GM12878 (cell line): ENCODE results near the gene COL17A1. TPM values are rescaled to one million over a fixed set of nuclear protein-coding genes. Genes with fewer than 3 reads are reported as not detected.

Source experiments
- ATAC-seq: fragments of 200-7000 bp; cut with Tn5 transposase; 3 replicates; pipeline ENCODE4 v1.9.1; 2020; ENCODE audit warnings: mild to moderate bottlenecking, moderate library complexity
- BruUV-seq: library from RNA; stranded (reverse); fragments of 400-500 nt; replicated peaks from 2 replicates; lab custom pipeline; 2021; lab: Mats Ljungman, UMichigan
- CTCF ChIA-PET: fragments of 300-600 bp; sonication (Branson Sonifier 250); formaldehyde crosslinking; extraction: SDS; loops from one replicate; lab custom pipeline; 2021; ENCODE audit warnings: inconsistent platforms; lab: Yijun Ruan, JAX
- POLR2A ChIA-PET: fragments of 350-600 bp; formaldehyde crosslinking; extraction: SDS; loops from one replicate; lab custom pipeline; 2021; ENCODE audit warnings: inconsistent platforms; lab: Charles Lee
- RAD21 ChIA-PET: fragments of 300-600 bp; sonication (Branson Sonifier 250); formaldehyde crosslinking; loops from one replicate; lab custom pipeline; 2023; ENCODE audit warnings: antibody characterized with exemption; ENCODE audit not compliant: unreplicated experiment; lab: Charles Lee
- SMC1A ChIA-PET: fragments of 300-600 bp; sonication (Branson Sonifier 250); formaldehyde crosslinking; loops from one replicate; lab custom pipeline; 2023; ENCODE audit not compliant: unreplicated experiment, uncharacterized antibody; lab: Charles Lee
- DNase-seq: peaks from one replicate; pipeline ENCODE4 v3.0.0-alpha.2; 2011; ENCODE audit warnings: low read depth, low spot score
- FAIRE-seq: peaks from 3 replicates; lab custom pipeline; 2011; peaks lifted over from hg19 to GRCh38; lab: Jason Lieb, UNC
- H2AFZ ChIP-seq: 2 replicates; pipeline ENCODE4 v1.6.0; 2011; ENCODE audit warnings: low read depth, low read length, control low read depth; ENCODE audit not compliant: control insufficient read depth
- H3K27ac ChIP-seq: 2 replicates; pipeline ENCODE4 v1.5.1; 2011; ENCODE audit warnings: control low read depth; ENCODE audit not compliant: control insufficient read depth, insufficient read depth
- H3K27me3 ChIP-seq, 2 experiments: replicated peaks in 1 of 2; 2 replicates each; pipeline versions ENCODE4 v1.6.0 to v1.6.1; 2011; ENCODE audit warnings: low read length in 1 of 2; ENCODE audit not compliant: control insufficient read depth in 2 of 2, insufficient read depth in 2 of 2
- H3K36me3 ChIP-seq, 2 experiments: 2 replicates each; pipeline ENCODE4 v1.5.1; 2011; ENCODE audit warnings: low read length in 1 of 2; ENCODE audit not compliant: control insufficient read depth in 2 of 2, insufficient read depth in 2 of 2
- H3K4me1 ChIP-seq: 2 replicates; pipeline ENCODE4 v1.6.1; 2011; ENCODE audit warnings: mild to moderate bottlenecking, low read length, moderate library complexity, mixed read lengths; ENCODE audit not compliant: control insufficient read depth, insufficient read depth
- H3K4me2 ChIP-seq: 2 replicates; pipeline ENCODE4 v1.6.0; 2011; ENCODE audit warnings: control low read depth; ENCODE audit not compliant: control insufficient read depth, insufficient read depth
- H3K4me3 ChIP-seq: fragments of 200-600 bp; sonication (generic); 2 replicates; pipeline ENCODE4 v1.5.1; 2016
- H3K79me2 ChIP-seq: 2 replicates; pipeline ENCODE4 v1.6.0; 2011; ENCODE audit warnings: low read length; ENCODE audit not compliant: control insufficient read depth, insufficient read depth
- H3K9ac ChIP-seq: 2 replicates; pipeline ENCODE4 v1.8.0; 2011; ENCODE audit warnings: low read length, control low read depth, mixed read lengths; ENCODE audit not compliant: control insufficient read depth, insufficient read depth
- H3K9me3 ChIP-seq: replicated peaks from 3 replicates; pipeline ENCODE4 v1.5.1; 2011; ENCODE audit warnings: mild to moderate bottlenecking, low read length; ENCODE audit not compliant: control insufficient read depth, insufficient read depth
- H4K20me1 ChIP-seq: 2 replicates; pipeline ENCODE4 v1.6.0; 2011; ENCODE audit not compliant: control insufficient read depth, insufficient read depth
- HSF1 ChIP-seq: fragments of 150-350 bp; IDR thresholded peaks from 2 replicates; pipeline ENCODE4 v1.6.1; 2014; ENCODE audit warnings: mild to moderate bottlenecking, low read depth, low read length
- MAX ChIP-seq: IDR thresholded peaks from 2 replicates; pipeline ENCODE4 v1.6.1; 2012; ENCODE audit warnings: low read depth, low read length, improper control_type of control experiment
- NBN ChIP-seq: fragments of 450-650 bp; IDR thresholded peaks from 2 replicates; pipeline ENCODE4 v1.6.1; 2016
- REST ChIP-seq: IDR thresholded peaks from 2 replicates; pipeline ENCODE4 v1.6.1; 2012; ENCODE audit warnings: mild to moderate bottlenecking, low read depth, low read length
- RUNX3 ChIP-seq: IDR thresholded peaks from 2 replicates; pipeline ENCODE4 v1.6.1; 2012; ENCODE audit warnings: low read length, inconsistent platforms
- SIX5 ChIP-seq: IDR thresholded peaks from 2 replicates; pipeline ENCODE4 v1.6.1; 2011; ENCODE audit warnings: mild to moderate bottlenecking, low read depth, low read length, moderate library complexity; ENCODE audit not compliant: severe bottlenecking
- SPI1 ChIP-seq: IDR thresholded peaks from 2 replicates; pipeline ENCODE4 v1.6.1; 2011; ENCODE audit warnings: low read depth, mild to moderate bottlenecking, low read length, moderate library complexity, borderline replicate concordance; ENCODE audit not compliant: insufficient read depth
- STAT1 ChIP-seq: fragments of 450-650 bp; conservative IDR thresholded peaks from 2 replicates; pipeline ENCODE4 v1.6.1; 2014; ENCODE audit warnings: antibody characterized with exemption, mild to moderate bottlenecking
- TCF12 ChIP-seq: IDR thresholded peaks from 2 replicates; pipeline ENCODE4 v1.6.1; 2011; ENCODE audit warnings: low read depth, mild to moderate bottlenecking, low read length
- ZBED1 ChIP-seq: IDR thresholded peaks from 2 replicates; pipeline ENCODE4 v1.6.1; 2016; ENCODE audit warnings: borderline replicate concordance
- ZBTB33 ChIP-seq: fragments of 450-650 bp; IDR thresholded peaks from 2 replicates; pipeline ENCODE4 v1.6.1; 2017; ENCODE audit warnings: mild to moderate bottlenecking
- ZNF687 ChIP-seq: fragments of 450-650 bp; IDR thresholded peaks from 2 replicates; pipeline ENCODE4 v1.6.1; 2017; ENCODE audit warnings: mild to moderate bottlenecking, moderate library complexity
- ZSCAN29 ChIP-seq: fragments of 450-650 bp; IDR thresholded peaks from 2 replicates; pipeline ENCODE4 v1.6.1; 2017; ENCODE audit warnings: mild to moderate bottlenecking, moderate library complexity
- ZZZ3 ChIP-seq: IDR thresholded peaks from 2 replicates; pipeline ENCODE4 v1.6.1; 2011; ENCODE audit warnings: low read depth; ENCODE audit not compliant: control insufficient read depth, insufficient read length
- WGBS: methylation state at CpG from one replicate; pipeline ENCODE4 v1.1.6; 2016; ENCODE audit warnings: low lambda C conversion rate; ENCODE audit not compliant: insufficient replicate concordance, insufficient coverage; ENCODE audit errors: missing lambda C conversion rate; 5-methylcytosine and 5-hydroxymethylcytosine counted together
- in situ Hi-C: fragments of 300-500 bp; cut with MboI; formaldehyde crosslinking; loops from 9 replicates; pipeline ENCODE4 v1.14.3; 2018; ENCODE audit warnings: mixed read lengths
- intact Hi-C: fragments of 100-400 bp; cut with micrococcal nuclease; formaldehyde crosslinking; loops from one replicate; pipeline ENCODE4 v1.14.2; 2022; ENCODE audit not compliant: unreplicated experiment
- polyA plus RNA-seq, 11 experiments: library from polyadenylated mRNA; depleted of rRNA in 4 of 11; unstranded in 6 of 11; stranded (reverse) in 5 of 11; fragments of >200 nt; fragmentation: Nextera tagmentation in 4 of 11; fragmentation: Illumina TruSeq in 1 of 11; extraction: Ambion mirVana in 4 of 11; extraction: Trizol in 1 of 11; gene quantifications; 1 replicate in 1 of 11; 2 replicates in 10 of 11; pipeline versions ENCODE4 v1.2.1 to v1.2.3, GENCODE V29; 2011 to 2016; ENCODE audit warnings: inconsistent platforms in 2 of 11, missing spikeins in 2 of 11, low read depth in 1 of 11
- total RNA-seq, 4 experiments: library from RNA; depleted of rRNA in 3 of 4; stranded (reverse); fragments of >200 nt in 3 of 4; fragmentation: Illumina TruSeq in 1 of 4; extraction: Trizol in 1 of 4; gene quantifications; 2 replicates each; pipeline versions ENCODE4 v1.2.1 to v1.2.3, GENCODE V29; 2013 to 2021

The COL17A1 gene
- total and polyA plus RNA-seq, 10 of the 15 experiments (the other 5 are each of a cell fraction or from before 2014, with no cell fraction given) = 0.08 to 0.22 TPM; not detected in 8

GRCh38 chr10:104089621-104090020 is 3.9 kb upstream of the COL17A1 start:
- H3K36me3 ChIP-seq = no peaks in the 10 kb centered on the region
- ATAC-seq (no peak), DNase-seq (no peak), FAIRE-seq (no peak)
- ChIA-PET POLR2A (no interaction called here), SMC1A (interaction anchor here (1.0 to 1.2 kb wide), 2 partner anchors 32 to 35 kb away, joined by 3 read pairs; partner anchors contain the start of gene SFR1), RAD21 (interaction anchor here (0.6 to 1.3 kb wide), 3 partner anchors 20 to 124 kb away, joined by 3 to 5 read pairs (median 3); partner anchors contain the start of gene SFR1), CTCF (interaction anchor here (1.0 to 1.3 kb wide), 3 partner anchors 10 to 50 kb away, joined by 3 to 4 read pairs (median 3); no protein-coding TSS in a partner anchor)
- H3K9ac ChIP-seq = no peak overlapping the region
- intact Hi-C loops (no loop called here), in situ Hi-C loops (no loop called here)
- H3K79me2 ChIP-seq = no peaks in the 10 kb centered on the region
- WGBS = 97% methylated on average over 3 of the region's 3 CpGs
- no peak overlapping the region for H2AFZ ChIP-seq
- H3K9me3 ChIP-seq = no peaks in the 10 kb centered on the region
- H4K20me1 ChIP-seq = no peaks in the 10 kb centered on the region
- H3K27me3 ChIP-seq = no peaks in the 10 kb centered on the region
- H3K4me3 ChIP-seq = no peak overlapping the region
- H3K4me1 ChIP-seq = no peaks in the 10 kb centered on the region
- BruUV-seq = no TSS peak
- H3K4me2 ChIP-seq = no peak overlapping the region
- H3K27ac ChIP-seq = no peak overlapping the region
- TF ChIP-seq REST (no peak), SPI1 (no peak), ZZZ3 (no peak), TCF12 (no peak), ZNF687 (no peak), MAX (no peak), NBN (no peak), ZSCAN29 (no peak), RUNX3 (no peak), SIX5 (no peak), ZBTB33 (no peak), STAT1 (no peak), HSF1 (no peak), ZBED1 (no peak)
